Measurements from ENCODE around the gene HIGD2B. TPM values are rescaled to one million over a fixed set of nuclear protein-coding genes. Genes with fewer than 3 reads are reported as not detected.
"Not testable (repeated sequence)": the region's sequence is repeated elsewhere in the genome, so short reads cannot be mapped to it uniquely, and the experiment has no call there.

The HIGD2B gene
- total and polyA plus RNA-seq, 2 donors from 2014 or later = not detected

DNA sequence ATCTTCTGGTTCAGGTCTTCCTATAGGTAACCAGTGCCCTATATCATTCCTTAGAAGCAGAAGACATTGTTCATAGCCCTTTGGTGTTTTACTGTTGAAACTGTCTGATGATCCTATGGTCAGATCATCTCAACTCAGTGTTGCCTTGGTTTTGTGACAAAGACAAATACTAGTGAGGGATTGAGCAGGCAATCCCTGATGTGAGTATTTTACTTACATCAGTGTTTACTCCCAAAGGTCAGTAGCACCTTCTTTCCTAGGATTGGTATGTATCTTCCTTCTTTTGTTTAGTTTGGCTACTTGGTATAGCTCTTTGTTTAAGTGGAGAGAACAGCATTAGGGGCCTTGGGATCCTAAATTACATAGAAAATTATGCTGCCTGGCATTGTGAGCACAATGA, 41.2 kb upstream of the HIGD2B start:
- DNase-seq (no peak), FAIRE-seq (no peak)
- H3K9ac ChIP-seq (ENCODE audit: low read length in 3 of 3) = no peak overlapping the region
- peaks cover 0 to 4% (median 0%) of the 10 kb centered on the region in 3 donors for H3K4me1 ChIP-seq (ENCODE audit: control insufficient read depth in 2 of 3, insufficient read depth in 2 of 3, low read depth in 1 of 3, low read length in 3 of 3)
- H3K27me3 ChIP-seq (ENCODE audit: control insufficient read depth, insufficient read depth, low read length) = no peaks in the 10 kb centered on the region
- TF ChIP-seq, protein P1, sequence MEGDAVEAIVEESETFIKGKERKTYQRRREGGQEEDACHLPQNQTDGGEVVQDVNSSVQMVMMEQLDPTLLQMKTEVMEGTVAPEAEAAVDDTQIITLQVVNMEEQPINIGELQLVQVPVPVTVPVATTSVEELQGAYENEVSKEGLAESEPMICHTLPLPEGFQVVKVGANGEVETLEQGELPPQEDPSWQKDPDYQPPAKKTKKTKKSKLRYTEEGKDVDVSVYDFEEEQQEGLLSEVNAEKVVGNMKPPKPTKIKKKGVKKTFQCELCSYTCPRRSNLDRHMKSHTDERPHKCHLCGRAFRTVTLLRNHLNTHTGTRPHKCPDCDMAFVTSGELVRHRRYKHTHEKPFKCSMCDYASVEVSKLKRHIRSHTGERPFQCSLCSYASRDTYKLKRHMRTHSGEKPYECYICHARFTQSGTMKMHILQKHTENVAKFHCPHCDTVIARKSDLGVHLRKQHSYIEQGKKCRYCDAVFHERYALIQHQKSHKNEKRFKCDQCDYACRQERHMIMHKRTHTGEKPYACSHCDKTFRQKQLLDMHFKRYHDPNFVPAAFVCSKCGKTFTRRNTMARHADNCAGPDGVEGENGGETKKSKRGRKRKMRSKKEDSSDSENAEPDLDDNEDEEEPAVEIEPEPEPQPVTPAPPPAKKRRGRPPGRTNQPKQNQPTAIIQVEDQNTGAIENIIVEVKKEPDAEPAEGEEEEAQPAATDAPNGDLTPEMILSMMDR (IDR thresholded peaks at IDR 0.05; ENCODE audit: borderline replicate concordance, extremely low read depth, insufficient read depth) = no peak
- peaks cover 0 to 9% (median 5%) of the 10 kb centered on the region in 3 donors for H3K36me3 ChIP-seq (ENCODE audit: control insufficient read depth in 2 of 3, insufficient read depth in 3 of 3, low read length in 3 of 3)
- H3K27ac ChIP-seq (ENCODE audit: low read depth in 2 of 2, low read length in 2 of 2) = no peak overlapping the region
- intact Hi-C loops (cut with DNase I) = no loop called here
- H3K4me3 ChIP-seq (ENCODE audit: low read length in 3 of 3) = no peak overlapping the region
- H3K9me3 ChIP-seq (ENCODE audit: control insufficient read depth in 2 of 3, insufficient read depth in 1 of 3, low read length in 3 of 3) = no peaks in the 10 kb centered on the region

DNA sequence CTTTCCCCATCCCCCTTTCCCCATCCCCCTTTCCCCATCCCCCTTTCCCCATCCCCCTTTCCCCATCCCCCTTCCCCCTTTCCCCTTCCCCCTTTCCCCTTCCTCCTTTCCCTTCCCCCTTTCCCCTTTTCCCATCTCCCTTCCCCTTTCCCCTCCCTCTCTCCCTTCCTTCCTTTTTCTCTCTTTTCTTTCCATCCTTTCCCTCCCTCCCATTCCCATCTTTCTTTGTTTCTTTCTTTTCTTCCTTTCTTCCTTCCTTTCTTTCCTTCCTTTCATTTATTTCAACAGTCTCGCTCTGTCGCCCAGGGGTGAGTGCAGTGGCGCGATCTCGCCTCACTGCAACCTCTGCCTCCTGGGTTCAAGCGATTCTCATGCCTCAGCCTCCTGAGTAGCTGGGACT, 39.9 kb upstream of the HIGD2B start:
- H3K9me3 ChIP-seq (ENCODE audit: control insufficient read depth in 2 of 3, insufficient read depth in 1 of 3, low read length in 3 of 3); H3K9ac ChIP-seq (ENCODE audit: low read length in 3 of 3); H3K27me3 ChIP-seq (ENCODE audit: control insufficient read depth, insufficient read depth, low read length); H3K4me1 ChIP-seq (ENCODE audit: control insufficient read depth in 2 of 3, insufficient read depth in 2 of 3, low read depth in 1 of 3, low read length in 3 of 3); H3K27ac ChIP-seq (ENCODE audit: low read depth in 2 of 2, low read length in 2 of 2); intact Hi-C loops (cut with DNase I); H3K4me3 ChIP-seq (ENCODE audit: low read length in 3 of 3); H3K36me3 ChIP-seq (ENCODE audit: control insufficient read depth in 2 of 3, insufficient read depth in 3 of 3, low read length in 3 of 3); DNase-seq; FAIRE-seq: not testable (repeated sequence)

DNA sequence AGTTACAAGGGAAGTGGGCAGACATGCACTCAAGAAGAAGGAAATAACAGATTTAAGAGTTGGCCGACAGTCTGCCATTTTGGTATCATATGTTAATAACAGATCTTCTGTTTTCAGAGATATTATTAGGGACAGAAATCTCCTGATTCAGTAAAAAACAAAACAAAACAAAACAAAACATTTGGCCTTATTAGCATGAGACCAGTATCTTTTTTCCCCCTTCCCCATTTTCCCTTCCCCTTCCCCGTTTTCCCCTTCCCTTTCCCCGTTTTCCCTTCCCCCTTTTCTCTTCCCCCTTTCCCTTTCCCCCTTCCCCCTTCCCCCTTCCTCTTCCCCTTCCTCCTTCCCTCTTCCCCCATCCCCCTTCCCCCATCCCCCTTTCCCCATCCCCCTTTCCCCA, 39.5 kb upstream of the HIGD2B start:
- no peak for DNase-seq
- TF ChIP-seq, protein P1 (IDR thresholded peaks at IDR 0.05; ENCODE audit: borderline replicate concordance, extremely low read depth, insufficient read depth) = no peak
- FAIRE-seq = no peak
- Histone ChIP-seq H3K9ac (ENCODE audit: low read length in 3 of 3) (no peak overlapping the region), H3K4me3 (ENCODE audit: low read length in 3 of 3) (no peak overlapping the region), H3K27ac (ENCODE audit: low read depth in 2 of 2, low read length in 2 of 2) (no peak overlapping the region), H3K27me3 (ENCODE audit: control insufficient read depth, insufficient read depth, low read length) (no peaks in the 10 kb centered on the region), H3K9me3 (ENCODE audit: control insufficient read depth in 2 of 3, insufficient read depth in 1 of 3, low read length in 3 of 3) (no peaks in the 10 kb centered on the region), H3K4me1 (ENCODE audit: control insufficient read depth in 2 of 3, insufficient read depth in 2 of 3, low read depth in 1 of 3, low read length in 3 of 3) (peaks cover 0 to 4% (median 0%) of the 10 kb centered on the region in 3 donors), H3K36me3 (ENCODE audit: control insufficient read depth in 2 of 3, insufficient read depth in 3 of 3, low read length in 3 of 3) (peaks cover 0 to 3% (median 0%) of the 10 kb centered on the region in 3 donors)
- intact Hi-C loops (cut with DNase I) = no loop called here

DNA sequence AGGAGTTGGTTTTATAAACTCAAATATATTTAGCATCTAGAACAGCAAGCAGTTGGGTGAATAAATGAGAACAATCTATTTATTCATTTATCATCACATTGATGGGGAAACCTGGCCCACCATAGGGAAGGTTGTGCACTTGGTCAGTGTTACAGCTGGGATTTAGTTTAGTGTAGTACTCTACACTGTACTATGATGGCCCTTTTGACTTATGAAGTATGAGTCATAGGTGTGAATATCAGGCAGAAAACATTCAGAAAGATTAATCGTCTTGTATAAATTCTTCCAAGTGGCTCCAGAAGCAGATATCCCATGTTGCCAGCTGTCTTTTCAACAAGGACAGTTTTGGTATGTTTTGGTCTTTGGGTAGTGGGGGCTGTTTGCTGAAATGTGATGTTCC, 38.0 kb upstream of the HIGD2B start:
- H3K4me3 ChIP-seq (ENCODE audit: low read length in 3 of 3) = no peak overlapping the region
- H3K27me3 ChIP-seq (ENCODE audit: control insufficient read depth, insufficient read depth, low read length) = no peaks in the 10 kb centered on the region
- H3K4me1 ChIP-seq (ENCODE audit: control insufficient read depth in 2 of 3, insufficient read depth in 2 of 3, low read depth in 1 of 3, low read length in 3 of 3) = peaks cover 0 to 4% (median 0%) of the 10 kb centered on the region in 3 donors
- H3K9ac ChIP-seq (ENCODE audit: low read length in 3 of 3) = no peak overlapping the region
- DNase-seq (no peak), FAIRE-seq (no peak)
- peaks cover 0 to 3% (median 0%) of the 10 kb centered on the region in 3 donors for H3K36me3 ChIP-seq (ENCODE audit: control insufficient read depth in 2 of 3, insufficient read depth in 3 of 3, low read length in 3 of 3)
- no peaks in the 10 kb centered on the region for H3K9me3 ChIP-seq (ENCODE audit: control insufficient read depth in 2 of 3, insufficient read depth in 1 of 3, low read length in 3 of 3)
- no peak overlapping the region for H3K27ac ChIP-seq (ENCODE audit: low read depth in 2 of 2, low read length in 2 of 2)
- TF ChIP-seq, protein P1 (IDR thresholded peaks at IDR 0.05; ENCODE audit: borderline replicate concordance, extremely low read depth, insufficient read depth) = no peak
- intact Hi-C loops (cut with DNase I) = no loop called here
